HG03432 (cell line): Measurements from ENCODE around the gene SETDB2.

Source experiments
- ATAC-seq: cut with Tn5 transposase; IDR thresholded peaks from one replicate; pipeline ENCODE4 v1.9.1; 2021; ENCODE audit warnings: mild to moderate bottlenecking, moderate library complexity; ENCODE audit not compliant: unreplicated experiment

SETDB2 gene, protein sequence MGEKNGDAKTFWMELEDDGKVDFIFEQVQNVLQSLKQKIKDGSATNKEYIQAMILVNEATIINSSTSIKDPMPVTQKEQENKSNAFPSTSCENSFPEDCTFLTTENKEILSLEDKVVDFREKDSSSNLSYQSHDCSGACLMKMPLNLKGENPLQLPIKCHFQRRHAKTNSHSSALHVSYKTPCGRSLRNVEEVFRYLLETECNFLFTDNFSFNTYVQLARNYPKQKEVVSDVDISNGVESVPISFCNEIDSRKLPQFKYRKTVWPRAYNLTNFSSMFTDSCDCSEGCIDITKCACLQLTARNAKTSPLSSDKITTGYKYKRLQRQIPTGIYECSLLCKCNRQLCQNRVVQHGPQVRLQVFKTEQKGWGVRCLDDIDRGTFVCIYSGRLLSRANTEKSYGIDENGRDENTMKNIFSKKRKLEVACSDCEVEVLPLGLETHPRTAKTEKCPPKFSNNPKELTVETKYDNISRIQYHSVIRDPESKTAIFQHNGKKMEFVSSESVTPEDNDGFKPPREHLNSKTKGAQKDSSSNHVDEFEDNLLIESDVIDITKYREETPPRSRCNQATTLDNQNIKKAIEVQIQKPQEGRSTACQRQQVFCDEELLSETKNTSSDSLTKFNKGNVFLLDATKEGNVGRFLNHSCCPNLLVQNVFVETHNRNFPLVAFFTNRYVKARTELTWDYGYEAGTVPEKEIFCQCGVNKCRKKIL

DNA sequence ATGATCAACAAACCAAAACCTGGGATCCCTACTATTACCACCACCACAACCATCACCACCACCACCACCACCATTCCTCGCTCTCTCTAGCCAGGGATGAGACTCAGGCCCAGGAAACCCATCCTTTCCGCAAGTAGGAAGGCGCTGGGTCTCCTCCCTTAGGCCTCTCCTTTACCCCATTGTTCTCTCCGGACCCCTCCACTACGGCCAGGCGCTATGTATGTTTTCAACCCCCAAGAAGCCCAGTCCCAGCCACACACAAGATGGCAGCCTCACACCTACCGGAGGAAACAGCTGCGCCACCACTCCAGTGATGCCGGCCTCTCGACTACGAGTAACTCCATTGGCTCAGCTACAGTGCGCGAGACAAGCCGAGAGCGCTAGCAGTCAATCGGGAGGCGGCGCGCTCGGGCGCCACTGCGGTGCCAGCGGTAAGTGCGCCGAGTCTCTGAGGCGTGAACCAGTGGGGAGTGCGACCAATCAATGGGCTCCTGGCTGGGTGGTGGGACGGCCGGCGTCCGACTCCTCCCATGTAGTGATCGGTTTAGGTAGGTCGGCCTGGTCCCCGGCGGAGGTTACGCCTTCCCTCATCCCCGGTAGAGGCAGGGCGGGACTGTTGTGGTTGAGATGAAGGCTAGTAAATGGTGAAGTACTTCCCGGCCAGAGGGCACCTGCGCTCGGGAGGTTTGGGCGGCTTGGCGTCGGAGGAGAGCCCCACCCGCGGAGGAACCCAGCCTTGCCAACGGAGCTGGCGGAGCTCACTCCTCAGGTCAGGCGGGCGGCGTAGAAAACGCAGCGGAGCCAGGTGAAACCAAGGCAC lies at the start of gene SETDB2, which contains the start of gene CAB39L:
SETDB2 (plus strand) TSS at position 571 of the 820 bp plus-strand sequence. CDS start 7,620 bp downstream, outside the sequence.
CAB39L (minus strand) TSS at position 361 of the 820 bp plus-strand sequence. CDS start 61,154 bp downstream, outside the sequence.
- peak; percentile 95 for ATAC-seq

DNA sequence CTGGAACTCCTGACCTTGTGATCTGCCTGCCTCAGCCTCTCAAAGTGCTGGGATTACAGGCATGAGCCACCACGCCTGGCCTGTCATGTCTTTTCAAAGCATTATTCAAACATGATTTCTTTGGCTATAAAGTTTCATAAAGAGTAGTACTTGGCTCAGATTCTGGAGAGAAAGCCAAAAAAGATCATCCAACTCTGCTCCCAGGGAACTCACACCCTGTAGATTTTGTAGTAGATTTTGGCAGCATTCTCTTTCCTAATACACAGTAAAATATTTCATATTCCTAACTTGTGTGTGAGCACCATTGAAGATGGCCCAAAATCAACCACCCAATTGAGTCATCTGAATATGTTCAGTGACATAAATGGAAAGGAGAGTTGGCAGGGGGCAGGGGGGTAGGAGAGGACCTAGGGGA lies 48.6 kb upstream of the SETDB2 start:
- no peak for ATAC-seq

DNA sequence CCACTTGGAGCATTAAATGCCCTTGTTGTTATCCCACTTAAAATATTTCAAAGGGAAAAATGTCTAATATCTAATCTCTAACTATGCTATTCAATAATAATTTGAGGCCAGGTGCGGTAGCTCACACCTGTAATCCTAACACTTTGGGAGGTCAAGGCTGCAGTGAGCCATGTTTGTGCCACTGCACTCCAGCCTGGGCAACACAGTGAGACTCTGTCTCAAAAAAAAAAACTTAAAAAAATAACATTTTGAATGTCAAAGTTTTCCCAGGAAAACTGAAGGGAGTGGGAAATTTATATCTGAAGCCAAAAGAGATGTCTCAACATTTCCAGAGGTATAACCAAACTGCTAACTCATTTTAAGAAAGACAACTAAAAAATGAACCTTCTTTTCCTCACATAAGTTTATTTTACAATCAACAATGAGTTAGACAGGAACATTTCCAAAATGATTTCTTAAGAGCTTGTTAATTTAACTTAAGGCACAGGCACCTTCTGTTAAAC lies 48.1 kb upstream of the SETDB2 start:
- ATAC-seq, result no peak

DNA sequence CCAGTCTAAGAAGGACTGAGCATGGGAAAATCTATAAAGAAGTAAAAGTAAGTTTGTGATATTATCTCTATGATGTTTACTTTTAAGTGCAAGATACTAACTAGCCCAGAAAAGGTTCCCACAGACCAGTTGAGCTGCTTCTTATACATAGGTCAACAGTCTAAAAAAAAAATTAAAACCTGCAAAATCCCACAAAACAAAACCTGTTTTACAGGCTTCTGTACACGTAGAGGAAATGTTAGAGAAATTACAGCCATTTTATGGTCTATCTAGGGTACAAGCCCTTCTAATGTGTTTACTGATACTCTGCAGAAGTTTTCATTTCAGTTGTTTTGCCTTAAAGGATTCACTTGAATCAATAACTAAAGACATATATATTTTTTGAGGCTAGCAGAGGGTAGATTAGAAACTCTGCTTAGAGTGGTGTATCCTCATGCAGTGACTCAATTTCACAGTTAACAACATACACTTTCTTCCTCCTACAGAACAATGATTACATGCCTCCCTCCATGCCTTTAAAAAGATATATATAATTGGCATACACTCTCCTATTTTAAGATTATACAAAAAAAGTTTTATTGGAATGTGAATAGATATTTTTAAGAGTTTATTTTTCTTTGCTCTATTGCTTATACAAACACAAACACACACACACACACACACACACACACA lies 44.1 kb upstream of the SETDB2 start:
- no peak for ATAC-seq

DNA sequence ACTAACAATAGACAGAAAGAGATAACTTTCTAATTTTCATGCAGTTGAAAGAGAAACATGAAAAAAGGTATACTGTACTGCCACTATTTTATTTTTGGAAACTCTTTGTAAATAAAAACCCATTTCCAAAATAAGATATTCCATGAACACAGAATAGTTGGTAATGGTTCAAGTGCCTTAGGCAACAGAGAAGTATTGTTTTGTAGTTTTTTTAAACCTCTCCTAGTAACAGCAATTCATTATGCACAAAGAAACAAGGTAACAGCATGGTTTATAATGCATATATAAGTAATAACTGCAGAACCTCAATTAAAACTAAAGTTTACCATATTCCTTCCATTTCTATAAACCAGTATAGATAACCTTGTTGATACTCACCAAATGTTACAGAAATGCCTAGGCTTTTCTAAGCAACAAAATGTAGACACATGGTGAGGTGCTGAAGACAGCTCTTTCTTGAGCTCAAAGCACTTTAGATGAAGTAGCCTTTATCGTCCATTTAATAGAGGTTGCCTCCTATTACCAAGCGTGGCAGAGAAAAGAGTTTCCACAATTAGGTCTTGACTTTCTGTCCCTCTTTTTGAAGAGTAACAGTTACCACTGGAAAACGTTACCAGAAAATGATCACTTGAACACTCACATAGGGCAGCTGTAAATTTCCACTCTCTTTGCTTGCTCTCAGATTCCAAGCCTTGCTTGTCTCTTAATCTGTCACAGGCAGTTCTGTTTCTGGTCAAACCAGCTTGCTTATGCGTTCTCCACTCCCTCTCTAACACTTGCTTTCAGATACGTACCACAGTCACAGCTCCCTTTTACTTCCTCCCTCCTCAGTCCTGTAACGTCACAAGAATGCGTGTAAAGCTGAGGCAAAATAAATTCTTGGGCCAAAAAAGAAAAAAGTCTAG lies 43.1 kb upstream of the SETDB2 start:
- ATAC-seq, result peak; percentile 69

DNA sequence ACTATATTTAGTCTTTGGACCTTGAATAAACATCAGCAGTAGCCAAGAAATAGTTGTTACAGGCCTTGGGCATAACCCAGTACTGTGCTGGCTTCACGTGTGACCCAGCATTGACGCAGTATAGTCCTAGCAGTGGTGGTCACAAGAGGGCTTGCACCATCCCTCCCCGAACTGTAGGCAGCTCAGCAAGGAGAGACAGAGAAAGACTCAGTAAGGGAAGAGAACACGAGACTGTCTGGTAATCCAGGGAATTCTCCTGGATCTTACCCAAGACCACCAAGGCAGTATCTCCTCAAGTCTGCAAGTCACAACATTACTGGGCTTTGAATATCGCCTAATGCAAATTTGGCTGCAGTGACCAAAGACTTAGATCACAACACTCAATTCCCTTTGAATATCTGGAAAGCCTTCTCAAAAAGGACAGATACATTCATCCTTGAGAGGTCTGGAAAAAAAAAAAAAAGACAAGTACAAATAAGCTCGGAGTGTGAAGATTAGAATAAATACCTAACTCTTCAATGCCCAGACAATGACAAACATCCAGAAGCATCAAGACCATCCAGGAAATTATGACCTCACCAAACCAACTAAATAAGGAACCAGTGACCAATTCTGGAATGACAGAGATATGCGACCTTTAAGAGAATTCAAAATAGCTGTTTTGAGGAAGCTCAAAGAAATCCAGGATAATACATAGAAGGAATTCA lies 39.9 kb upstream of the SETDB2 start:
- no peak for ATAC-seq

DNA sequence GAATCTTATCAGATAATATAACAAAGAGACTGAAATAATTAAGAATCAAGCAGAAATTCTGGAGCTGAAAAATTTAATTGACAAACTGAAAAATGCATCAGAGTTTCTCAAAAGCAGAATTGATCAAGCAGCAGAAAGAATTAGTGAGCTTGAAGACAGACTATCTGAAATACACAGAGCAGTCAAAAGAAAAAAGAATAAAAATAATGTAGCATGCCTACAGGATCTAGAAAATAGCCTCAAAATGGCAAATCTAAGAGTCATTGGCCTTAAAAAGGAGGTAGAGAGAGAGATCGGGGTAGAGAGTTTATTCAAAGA lies 39.4 kb upstream of the SETDB2 start:
- ATAC-seq, result no peak

DNA sequence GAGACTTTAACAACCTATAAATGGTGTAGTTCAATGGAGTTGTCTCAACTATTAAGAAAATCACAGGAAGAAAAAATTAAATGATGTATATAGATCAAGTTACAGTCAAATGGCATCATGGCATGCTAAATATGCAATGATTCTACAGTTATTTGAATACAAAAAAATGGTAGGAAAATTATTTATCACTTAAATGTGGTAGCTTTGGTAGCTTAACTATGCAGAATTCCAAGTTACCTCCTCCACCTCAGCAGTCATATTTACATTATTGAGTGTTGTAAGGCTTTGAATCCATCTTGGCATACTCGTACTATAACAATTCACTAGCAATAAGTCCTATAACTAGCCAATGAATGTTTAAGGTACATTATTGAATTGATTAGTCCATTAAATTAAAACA lies 37.0 kb upstream of the SETDB2 start:
- no peak for ATAC-seq

DNA sequence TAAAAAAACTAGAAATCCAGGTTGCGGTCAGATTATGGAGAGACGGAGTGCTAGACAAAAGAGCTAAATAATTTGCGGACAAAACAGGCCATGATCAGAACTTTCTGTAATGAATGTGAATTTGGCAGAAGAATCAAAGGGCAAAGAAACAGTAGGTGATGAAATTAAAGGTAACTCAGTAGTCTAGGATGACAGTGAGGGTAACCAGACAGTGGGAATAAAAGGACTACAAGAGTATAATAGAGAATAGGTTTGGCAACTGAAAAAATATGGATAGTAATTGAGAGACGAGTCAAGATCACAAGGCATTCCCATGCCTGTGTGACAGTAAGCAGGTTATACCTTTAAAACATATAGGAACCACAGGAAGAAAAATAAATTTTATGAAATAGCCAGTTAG lies 36.1 kb upstream of the SETDB2 start:
- ATAC-seq, result no peak

DNA sequence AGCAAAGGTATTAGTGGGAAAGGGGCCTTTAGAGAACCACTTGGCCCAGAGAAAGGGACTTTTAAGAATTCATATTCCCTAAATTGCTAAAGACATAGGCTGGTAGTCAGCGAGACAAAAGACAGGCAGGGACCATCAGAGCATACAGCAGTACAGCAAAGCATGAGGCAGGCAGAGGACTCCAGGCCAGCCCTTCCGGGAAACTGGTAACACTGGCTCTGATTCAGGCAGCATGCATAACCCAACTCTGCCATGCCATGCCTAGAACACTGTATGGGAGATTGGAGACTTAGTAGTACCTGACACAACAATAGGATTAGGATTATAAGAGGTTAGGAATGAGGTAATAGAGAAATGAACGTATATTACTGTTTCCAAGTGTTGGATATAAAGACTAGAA lies 35.1 kb upstream of the SETDB2 start:
- ATAC-seq, result no peak

DNA sequence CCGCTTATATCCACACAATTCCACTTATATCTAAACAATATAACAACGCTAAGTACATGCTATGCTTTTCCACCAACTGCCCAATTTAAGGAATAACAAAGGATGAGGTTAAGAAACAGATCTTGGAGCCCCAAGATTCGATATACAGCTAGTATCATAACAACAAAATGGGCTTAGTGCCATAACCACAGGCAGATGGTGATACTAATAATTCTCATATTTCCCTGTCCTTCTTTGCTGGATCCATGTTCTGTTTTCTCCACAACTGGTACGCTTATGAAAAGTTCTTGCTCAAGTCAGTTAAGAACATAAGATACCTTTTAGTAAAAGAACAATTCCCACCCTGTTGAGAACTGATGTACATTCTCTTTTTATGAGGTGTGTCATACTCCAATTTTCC lies 34.1 kb upstream of the SETDB2 start:
- ATAC-seq, result no peak

DNA sequence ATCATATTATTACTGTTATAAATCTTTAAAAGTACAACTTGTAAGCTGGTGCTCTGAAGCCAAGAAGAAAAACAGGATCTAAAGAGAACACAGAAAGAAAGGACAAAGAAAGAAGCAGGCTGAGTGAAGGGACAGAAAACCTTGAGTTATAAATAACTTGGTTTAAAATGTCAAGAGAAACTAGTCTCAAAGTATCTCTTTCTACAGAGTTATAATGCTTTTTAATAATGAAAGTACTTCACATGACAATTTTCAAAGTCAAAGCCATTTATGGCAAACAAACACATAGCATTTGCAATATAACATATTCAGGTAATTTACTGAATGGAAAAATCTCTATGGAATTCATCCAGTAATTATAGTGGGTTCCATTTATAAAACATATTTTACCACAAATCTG lies 33.6 kb upstream of the SETDB2 start:
- ATAC-seq, result no peak

DNA sequence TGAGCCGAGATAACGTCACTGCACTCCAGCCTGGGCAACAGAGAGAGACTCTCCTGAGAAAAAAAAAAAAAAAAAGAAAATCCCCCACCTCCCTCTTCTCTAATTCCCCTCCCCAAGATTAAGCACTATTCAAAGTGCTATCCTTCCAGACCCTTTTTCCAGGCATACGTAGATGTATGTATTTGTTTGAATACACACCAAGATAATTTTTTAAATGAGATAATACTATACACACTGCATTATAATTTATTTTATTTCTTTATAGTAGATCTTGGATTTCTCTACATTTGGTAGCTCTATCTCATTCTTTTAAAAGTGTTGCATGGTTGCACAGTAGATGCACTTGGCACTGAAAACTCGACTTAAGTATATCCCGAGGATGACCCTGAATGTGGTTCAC lies 32.7 kb upstream of the SETDB2 start:
- ATAC-seq, result no peak

DNA sequence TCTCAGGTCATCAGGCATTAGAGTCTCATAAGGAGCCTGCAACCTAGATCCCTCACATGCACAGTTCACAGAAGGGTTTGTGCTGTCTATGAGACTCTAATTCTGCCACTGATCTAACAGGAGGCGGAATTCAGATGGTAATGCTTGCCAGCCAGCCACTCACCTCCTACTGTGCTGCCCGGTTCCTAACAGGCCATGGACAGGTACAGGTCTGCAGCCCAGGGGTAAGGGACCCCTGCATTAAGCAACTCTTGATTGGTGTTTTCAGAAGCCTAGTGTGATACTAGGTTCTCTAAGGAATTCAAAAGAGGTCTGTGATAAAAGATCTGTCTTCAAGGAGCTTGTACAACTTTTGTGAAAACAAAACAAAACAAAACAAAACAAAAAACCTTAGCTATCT lies 31.3 kb upstream of the SETDB2 start:
- ATAC-seq, result no peak

DNA sequence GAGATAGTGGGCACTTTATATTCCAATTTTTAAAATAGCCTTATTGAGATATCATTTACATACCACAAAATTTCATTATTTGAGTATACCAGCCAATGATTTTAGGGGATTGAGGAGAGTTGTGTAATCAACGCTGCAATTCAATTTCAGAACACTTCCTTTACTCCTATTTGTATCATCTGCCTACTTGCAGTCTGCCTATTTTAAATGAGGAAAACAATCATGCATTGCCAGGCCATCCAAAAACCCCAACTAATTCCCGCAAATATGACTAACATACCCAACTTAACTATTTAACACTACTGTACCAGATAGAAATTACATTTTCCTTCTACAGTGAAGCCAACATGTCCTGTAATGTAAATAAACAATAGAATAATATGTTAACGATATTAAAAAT lies 26.9 kb upstream of the SETDB2 start:
- no peak for ATAC-seq

DNA sequence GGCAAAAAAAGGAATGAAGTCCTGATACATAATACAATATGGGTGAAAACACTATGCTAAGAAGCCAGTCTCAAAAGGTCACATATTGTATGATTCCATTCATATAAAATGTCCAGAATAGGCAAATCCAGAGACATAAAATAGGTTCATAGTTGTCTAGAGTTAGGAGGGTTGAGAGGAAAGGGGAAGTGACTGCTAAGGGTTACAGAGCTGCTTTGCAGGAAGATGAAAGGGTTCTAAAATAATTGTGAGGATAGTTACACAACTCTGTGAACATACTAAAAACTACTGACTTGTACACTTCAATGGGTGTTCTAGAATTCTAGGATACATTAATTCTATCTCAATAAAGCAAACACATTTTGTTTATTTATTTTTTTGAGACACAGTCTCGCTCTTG lies 25.9 kb upstream of the SETDB2 start:
- ATAC-seq, result no peak

DNA sequence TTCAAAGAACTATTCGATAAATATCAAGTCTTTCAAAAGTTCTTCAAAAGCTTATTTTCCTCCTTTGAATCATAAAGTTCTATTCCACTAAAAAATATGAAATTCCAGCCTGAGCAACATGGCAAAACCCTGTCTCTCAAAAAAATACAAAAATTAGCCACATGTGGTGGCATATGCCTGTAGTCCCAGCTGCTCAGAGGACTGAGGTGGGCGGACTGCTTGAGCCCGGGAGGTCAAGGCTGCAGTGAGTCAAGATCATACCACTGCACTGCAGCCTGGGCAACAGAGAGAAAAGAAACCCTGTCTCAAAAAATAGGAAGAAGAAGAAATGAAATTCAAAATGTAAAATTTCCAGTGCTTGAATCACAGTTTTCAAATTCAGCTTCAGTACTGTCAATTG lies 24.8 kb upstream of the SETDB2 start:
- no peak for ATAC-seq

DNA sequence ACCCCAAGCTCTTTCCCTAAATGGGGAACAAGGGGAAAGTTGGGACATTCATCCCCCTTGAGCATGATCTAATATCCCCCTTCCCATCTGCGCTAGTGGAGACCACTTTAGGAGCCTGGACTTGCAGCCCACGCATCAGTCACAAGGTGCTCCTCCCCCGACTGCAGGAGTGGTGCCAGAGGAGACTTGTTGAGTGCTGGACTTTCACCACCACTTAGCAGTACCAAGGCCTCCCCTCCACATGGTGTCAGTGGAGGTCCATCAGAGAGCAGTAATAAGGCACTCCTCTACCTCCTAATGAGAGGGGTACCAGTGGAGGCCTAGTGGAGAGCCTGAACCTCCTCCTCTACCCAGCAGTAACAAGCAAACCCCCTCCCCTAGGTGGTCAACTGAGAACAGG lies 22.7 kb upstream of the SETDB2 start:
- no peak for ATAC-seq

DNA sequence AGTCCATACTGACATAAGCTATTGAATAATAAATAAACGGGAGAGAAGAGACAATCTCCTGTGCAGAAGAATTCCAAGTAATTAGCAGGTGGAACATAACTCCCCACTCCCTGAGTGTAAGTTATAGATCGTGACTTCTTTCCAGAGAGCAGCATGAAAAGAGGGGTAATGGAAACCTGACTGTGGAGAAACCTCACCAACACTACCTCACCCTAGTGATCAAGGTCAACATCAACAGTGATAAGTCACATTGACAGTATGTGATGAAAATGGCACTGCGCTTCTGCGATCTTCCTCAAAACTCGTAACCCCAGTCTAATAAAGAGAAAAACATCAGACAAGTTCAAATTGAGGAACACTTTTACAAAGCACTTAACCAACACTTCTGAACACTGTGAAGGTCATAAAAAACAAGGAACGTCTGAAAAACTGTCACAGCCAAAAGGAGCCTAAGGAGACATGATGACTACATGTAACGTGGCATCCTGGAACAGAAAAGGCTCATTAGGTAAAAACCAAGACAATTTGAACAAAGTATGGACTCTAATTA lies 20.0 kb upstream of the SETDB2 start:
- ATAC-seq, result no peak
